H1 (cell line): ENCODE results near the gene TRPM6. TPM values are rescaled to one million over a fixed set of nuclear protein-coding genes. Genes with fewer than 3 reads are reported as not detected.

ENCODE experiments used
- CTCF ChIA-PET: fragments of 300-600 bp; sonication (Branson Sonifier 250); formaldehyde crosslinking; loops from one replicate; lab custom pipeline; 2021; ENCODE audit not compliant: partially characterized antibody; lab: Charles Lee
- POLR2A ChIA-PET: fragments of 300-600 bp; sonication (Branson Sonifier 250); formaldehyde crosslinking; loops from one replicate; lab custom pipeline; 2021; ENCODE audit warnings: inconsistent platforms; ENCODE audit not compliant: partially characterized antibody; lab: Charles Lee
- DNase-seq, 2 experiments: peaks; one replicate each; pipeline versions ENCODE4 v3.0.0 to v3.0.0-alpha.2; 2010 to 2022; ENCODE audit warnings: low spot score in 2 of 2, low read depth in 1 of 2, mixed read lengths in 1 of 2
- FAIRE-seq: peaks from 2 replicates; lab custom pipeline; 2011; peaks lifted over from hg19 to GRCh38; lab: Jason Lieb, UNC
- H2AFZ ChIP-seq: 2 replicates; pipeline ENCODE4 v1.8.1; 2012; ENCODE audit warnings: low read length, inconsistent platforms
- H2AK5ac ChIP-seq: 2 replicates; pipeline ENCODE4 v1.6.1; 2013; ENCODE audit warnings: low read depth, low read length
- H2BK120ac ChIP-seq: replicated peaks from 2 replicates; pipeline ENCODE3; 2013; ENCODE audit warnings: low read depth, low read length, inconsistent platforms
- H2BK12ac ChIP-seq: 2 replicates; pipeline ENCODE4 v1.6.1; 2013; ENCODE audit warnings: low read depth, low read length
- H2BK15ac ChIP-seq: 2 replicates; pipeline ENCODE4 v1.6.1; 2013; ENCODE audit warnings: low read length
- H2BK20ac ChIP-seq: 2 replicates; pipeline ENCODE4 v1.6.1; 2013; ENCODE audit warnings: low read length
- H2BK5ac ChIP-seq: 2 replicates; pipeline ENCODE4 v1.6.1; 2013; ENCODE audit warnings: low read depth, low read length
- H3K14ac ChIP-seq: 2 replicates; pipeline ENCODE4 v1.6.1; 2013; ENCODE audit warnings: inconsistent platforms; ENCODE audit not compliant: insufficient read length
- H3K18ac ChIP-seq: 2 replicates; pipeline ENCODE4 v1.6.1; 2013; ENCODE audit warnings: low read length; ENCODE audit errors: extremely low read depth
- H3K23ac ChIP-seq: 2 replicates; pipeline ENCODE4 v1.6.1; 2013; ENCODE audit warnings: inconsistent platforms; ENCODE audit not compliant: insufficient read length
- H3K23me2 ChIP-seq: 2 replicates; pipeline ENCODE4 v1.6.1; 2013; ENCODE audit warnings: low read depth, low read length
- H3K27ac ChIP-seq: 2 replicates; pipeline ENCODE4 v1.6.1; 2011; ENCODE audit warnings: low read depth, low read length, inconsistent platforms
- H3K27me3 ChIP-seq, 4 experiments: replicated peaks in 1 of 4; 1 replicate in 1 of 4; 2 replicates in 3 of 4; pipeline versions ENCODE4 v1.6.1 to v1.8.1; 2011 to 2013; ENCODE audit warnings: low read length in 3 of 4, mild to moderate bottlenecking in 3 of 4, inconsistent platforms in 2 of 4, mixed read lengths in 2 of 4, moderate library complexity in 1 of 4; ENCODE audit not compliant: control insufficient read depth in 3 of 4, insufficient read depth in 3 of 4; ENCODE audit errors: extremely low read depth in 1 of 4
- H3K36me3 ChIP-seq, 4 experiments: 2 replicates each; pipeline versions ENCODE4 v1.6.1 to v1.8.1; 2011 to 2013; ENCODE audit warnings: mild to moderate bottlenecking in 4 of 4, low read length in 3 of 4, moderate library complexity in 2 of 4, control low read depth in 1 of 4, inconsistent platforms in 1 of 4; ENCODE audit not compliant: insufficient read depth in 4 of 4, control insufficient read depth in 2 of 4
- H3K4ac ChIP-seq: replicated peaks from 2 replicates; pipeline ENCODE3; 2013; ENCODE audit warnings: low read length, low read depth, mixed read lengths, inconsistent platforms; ENCODE audit not compliant: insufficient read length
- H3K4me1 ChIP-seq, 4 experiments: replicated peaks in 1 of 4; 1 replicate in 1 of 4; 2 replicates in 3 of 4; pipeline versions ENCODE4 v1.6.1 to v1.8.1; 2011 to 2013; ENCODE audit warnings: low read length in 3 of 4, inconsistent platforms in 2 of 4, mixed read lengths in 1 of 4; ENCODE audit not compliant: insufficient read depth in 4 of 4, control insufficient read depth in 3 of 4
- H3K4me2 ChIP-seq, 2 experiments: 2 replicates each; pipeline versions ENCODE4 v1.6.1 to v1.8.1; 2011 to 2013; ENCODE audit warnings: low read depth in 2 of 2, low read length in 2 of 2, control low read depth in 1 of 2, inconsistent platforms in 1 of 2, mild to moderate bottlenecking in 1 of 2; ENCODE audit not compliant: insufficient read depth in 1 of 2
- H3K4me3 ChIP-seq, 4 experiments: fragments of 200-600, 300-600 bp in 1 of 4; sonication (generic), shearing (Covaris generic), sonication (Bioruptor Twin) in 1 of 4; 2 replicates each; pipeline versions ENCODE4 v1.5.1 to v1.8.1; 2011 to 2016; ENCODE audit warnings: low read length in 4 of 4, low read depth in 3 of 4, control low read depth in 2 of 4, inconsistent platforms in 2 of 4, mild to moderate bottlenecking in 2 of 4, mixed read lengths in 1 of 4, moderate library complexity in 1 of 4; ENCODE audit not compliant: insufficient read depth in 2 of 4; ENCODE audit errors: extremely low read depth in 1 of 4
- H3K56ac ChIP-seq: replicated peaks from 2 replicates; pipeline ENCODE3; 2013; ENCODE audit warnings: low read depth, mild to moderate bottlenecking, mixed read lengths, low read length, inconsistent platforms; ENCODE audit not compliant: insufficient read length
- H3K79me1 ChIP-seq: 2 replicates; pipeline ENCODE4 v1.6.1; 2013; ENCODE audit warnings: low read depth, low read length, control low read depth
- H3K79me2 ChIP-seq, 2 experiments: 2 replicates each; pipeline versions ENCODE4 v1.6.1 to v1.8.1; 2012 to 2013; ENCODE audit warnings: low read length in 2 of 2, mild to moderate bottlenecking in 2 of 2, inconsistent platforms in 1 of 2; ENCODE audit not compliant: insufficient read depth in 2 of 2, control insufficient read depth in 1 of 2
- H3K9ac ChIP-seq, 4 experiments: replicated peaks in 1 of 4; 1 replicate in 1 of 4; 2 replicates in 3 of 4; pipeline versions ENCODE4 v1.6.1 to v1.8.1; 2011 to 2013; ENCODE audit warnings: low read depth in 3 of 4, low read length in 3 of 4, control low read depth in 2 of 4, mild to moderate bottlenecking in 2 of 4, moderate library complexity in 2 of 4, inconsistent platforms in 1 of 4; ENCODE audit errors: extremely low read depth in 1 of 4
- H3K9me3 ChIP-seq, 2 experiments: 2 replicates each; pipeline versions ENCODE4 v1.6.1 to v1.8.1; 2012 to 2013; ENCODE audit warnings: mild to moderate bottlenecking in 2 of 2, moderate library complexity in 2 of 2, control low read depth in 1 of 2, inconsistent platforms in 1 of 2, low read depth in 1 of 2, low read length in 1 of 2, mixed read lengths in 1 of 2; ENCODE audit not compliant: insufficient read depth in 2 of 2
- H4K20me1 ChIP-seq, 2 experiments: replicated peaks in 1 of 2; 2 replicates each; pipeline versions ENCODE3 to v1.8.1; 2011 to 2013; ENCODE audit warnings: inconsistent platforms in 2 of 2, low read length in 2 of 2, mild to moderate bottlenecking in 1 of 2; ENCODE audit not compliant: insufficient read depth in 2 of 2, control insufficient read depth in 1 of 2
- H4K5ac ChIP-seq: 2 replicates; pipeline ENCODE4 v1.6.1; 2013; ENCODE audit warnings: low read length, low read depth, mixed read lengths, inconsistent platforms; ENCODE audit not compliant: insufficient read length
- H4K8ac ChIP-seq: 2 replicates; pipeline ENCODE4 v1.8.0; 2013; ENCODE audit warnings: mild to moderate bottlenecking, moderate library complexity, low read length, inconsistent platforms; ENCODE audit not compliant: insufficient read depth; ENCODE audit errors: extremely low read depth
- H4K91ac ChIP-seq: replicated peaks from 2 replicates; pipeline ENCODE3; 2013; ENCODE audit warnings: low read length, mixed read lengths, inconsistent platforms; ENCODE audit not compliant: insufficient read length
- BACH1 ChIP-seq: IDR thresholded peaks from 2 replicates; pipeline ENCODE4 v1.6.1; 2012; ENCODE audit warnings: low read length, improper control_type of control experiment
- CBX8 ChIP-seq: fragments of 300-800, 300-1000 bp; sonication (generic); IDR thresholded peaks from 2 replicates; pipeline ENCODE4 v1.7.1; 2016; ENCODE audit warnings: low read depth, low read length, borderline replicate concordance
- CHD1 ChIP-seq: IDR thresholded peaks from 2 replicates; pipeline ENCODE4 v1.6.1; 2012; ENCODE audit warnings: low read depth, low read length, improper control_type of control experiment
- CTBP2 ChIP-seq: IDR thresholded peaks from 2 replicates; pipeline ENCODE4 v1.7.0; 2011; ENCODE audit warnings: borderline replicate concordance, mild to moderate bottlenecking, moderate library complexity, mixed read lengths, low read length; ENCODE audit not compliant: insufficient read depth, insufficient read length
- GTF2F1 ChIP-seq: IDR thresholded peaks from 2 replicates; pipeline ENCODE4 v1.6.1; 2012; ENCODE audit warnings: low read depth, low read length, improper control_type of control experiment, borderline replicate concordance
- HDAC6 ChIP-seq: IDR thresholded peaks from one replicate; pipeline ENCODE4 v1.7.1; 2012; ENCODE audit warnings: low read depth, mild to moderate bottlenecking, inconsistent platforms, low read length, moderate library complexity
- MAFK ChIP-seq: IDR thresholded peaks from 2 replicates; pipeline ENCODE4 v1.6.1; 2012; ENCODE audit warnings: low read depth, mild to moderate bottlenecking, improper control_type of control experiment, low read length
- NRF1 ChIP-seq: IDR thresholded peaks from 2 replicates; pipeline ENCODE4 v1.6.1; 2011; ENCODE audit warnings: mild to moderate bottlenecking, low read depth, low read length, improper control_type of control experiment
- PHF8 ChIP-seq: fragments of 200-600 bp; sonication (generic); conservative IDR thresholded peaks from 2 replicates; pipeline ENCODE4 v1.7.1; 2012; ENCODE audit warnings: low read depth, mild to moderate bottlenecking, inconsistent platforms, low read length, moderate library complexity
- POLR2A ChIP-seq, 2 experiments: IDR thresholded peaks; 1 replicate in 1 of 2; 2 replicates in 1 of 2; pipeline ENCODE4 v1.6.1; 2011; ENCODE audit warnings: low read depth in 2 of 2, low read length in 2 of 2, mild to moderate bottlenecking in 2 of 2; ENCODE audit errors: control extremely low read depth in 1 of 2
- POU5F1 ChIP-seq: IDR thresholded peaks from 2 replicates; pipeline ENCODE4 v1.6.1; 2011; ENCODE audit warnings: low read depth, mild to moderate bottlenecking, low read length, moderate library complexity
- RBBP5 ChIP-seq: IDR thresholded peaks from 2 replicates; pipeline ENCODE4 v1.7.1; 2012; ENCODE audit warnings: low read depth, mild to moderate bottlenecking, inconsistent platforms, low read length, moderate library complexity, borderline replicate concordance
- RNF2 ChIP-seq: fragments of 200-900, 300-1000 bp; sonication (generic); IDR thresholded peaks from 2 replicates; pipeline ENCODE4 v1.7.1; 2016; ENCODE audit warnings: borderline replicate concordance, low read depth, mild to moderate bottlenecking, antibody characterized with exemption, low read length; ENCODE audit not compliant: poor library complexity, severe bottlenecking; ENCODE audit errors: missing control alignments
- SIX5 ChIP-seq: IDR thresholded peaks from 2 replicates; pipeline ENCODE4 v1.6.1; 2011; ENCODE audit warnings: mild to moderate bottlenecking, low read depth, low read length
- TBP ChIP-seq: IDR thresholded peaks from 2 replicates; pipeline ENCODE4 v1.6.1; 2011; ENCODE audit warnings: low read depth, low read length, improper control_type of control experiment
- TCF12 ChIP-seq: IDR thresholded peaks from 2 replicates; pipeline ENCODE4 v1.6.1; 2011; ENCODE audit warnings: low read depth, mild to moderate bottlenecking, low read length
- WGBS, 2 experiments: shearing (Covaris generic) in 1 of 2; methylation state at CpG; one replicate each; pipeline versions ENCODE4 v1.1.6 to v1.1.7; 2013 to 2015; ENCODE audit warnings: low lambda C conversion rate in 2 of 2, mixed read lengths in 2 of 2, inconsistent platforms in 1 of 2, low coverage in 1 of 2, missing lambda C conversion rate in 1 of 2; ENCODE audit not compliant: insufficient replicate concordance in 2 of 2, insufficient coverage in 1 of 2, insufficient read length in 1 of 2; ENCODE audit errors: extremely low coverage in 1 of 2, missing lambda C conversion rate in 1 of 2; 5-methylcytosine and 5-hydroxymethylcytosine counted together
- polyA plus RNA-seq, 7 experiments: library from polyadenylated mRNA; depleted of rRNA in 3 of 7; stranded (reverse) in 5 of 7; unstranded in 2 of 7; fragments of >200 nt in 5 of 7; fragments of 200-250 nt in 2 of 7; gene quantifications; 1 replicate in 5 of 7; 2 replicates in 1 of 7; 4 replicates in 1 of 7; pipeline versions ENCODE4 v1.2.1 to v1.2.3, GENCODE V29; 2011 to 2013; ENCODE audit warnings: missing spikeins in 2 of 7, mixed read lengths in 2 of 7
- total RNA-seq: library from RNA; stranded (reverse); fragmentation: NEBNext Ultra II Directional; extraction: Animal tissue kit (Norgen Biotek cat#: 25700); gene quantifications from 2 replicates; pipeline ENCODE4 v1.2.1, GENCODE V29; 2021

Gene TRPM6
- total and polyA plus RNA-seq, 2 of the 8 experiments (the other 6 are each of a cell fraction or from before 2014, with no cell fraction given) = 0.45 to 1.5 TPM

GRCh38 chr9:74846766-74847165 is 41.0 kb downstream of the TRPM6 start:
- ChIA-PET POLR2A (no interaction called here), CTCF (no interaction called here)
- Histone ChIP-seq H2BK120ac (no peak overlapping the region), H3K4ac (no peak overlapping the region), H3K14ac (no peak overlapping the region), H2BK15ac (no peak overlapping the region), H2AFZ (no peak overlapping the region), H3K9ac (no peak overlapping the region), H4K91ac (no peak overlapping the region), H4K5ac (no peak overlapping the region), H3K23ac (no peak overlapping the region), H2BK12ac (no peak overlapping the region), H3K56ac (no peak overlapping the region), H3K18ac (no peak overlapping the region), H3K79me2 (no peaks in the 10 kb centered on the region), H3K4me3 (no peak overlapping the region), H3K27me3 (no peaks in the 10 kb centered on the region), H3K23me2 (no peaks in the 10 kb centered on the region), H2BK5ac (no peak overlapping the region), H3K4me2 (no peak overlapping the region), H2AK5ac (no peak overlapping the region), H3K9me3 (no peaks in the 10 kb centered on the region; a peak in 1 of 4 replicates), H3K27ac (no peak overlapping the region), H4K8ac (no peak overlapping the region), H4K20me1 (no peaks in the 10 kb centered on the region), H3K36me3 (no peaks in the 10 kb centered on the region), H3K79me1 (no peaks in the 10 kb centered on the region), H2BK20ac (no peak overlapping the region), H3K4me1 (no peaks in the 10 kb centered on the region)
- no peak for DNase-seq
- FAIRE-seq = no peak
- 91% methylated on average over 6 of the region's 6 CpGs; no CpG with 5 or more reads in 1 of the 2 experiments for WGBS, 2 experiments
- no peak for TF ChIP-seq CTBP2
- TF ChIP-seq BACH1 = no peak
- no peak for TF ChIP-seq SIX5
- no peak for TF ChIP-seq CBX8
- TF ChIP-seq POLR2A (IDR thresholded peaks at IDR 0.05; ENCODE audit: control extremely low read depth in 1 of 2, low read depth in 2 of 2, low read length in 2 of 2) = no peak
- TF ChIP-seq RBBP5 = no peak
- no peak for TF ChIP-seq GTF2F1
- TF ChIP-seq PHF8 = no peak
- no peak for TF ChIP-seq POU5F1
- TF ChIP-seq TCF12 = no peak
- TF ChIP-seq MAFK = no peak
- TF ChIP-seq HDAC6 = no peak
- TF ChIP-seq CHD1 = no peak
- TF ChIP-seq RNF2 = no peak
- TF ChIP-seq TBP = no peak
- no peak for TF ChIP-seq NRF1
